Small intestine (tissue), 7 donors: ENCODE data around the gene COL25A1. TPM values are rescaled to one million over a fixed set of nuclear protein-coding genes. Genes with fewer than 3 reads are reported as not detected.
"Not testable (repeated sequence)": the region's sequence is repeated elsewhere in the genome, so short reads cannot be mapped to it uniquely, and the experiment has no call there.

Experiments used
- DNase-seq, 2 donors: peaks; one replicate each; pipeline versions ENCODE4 v3.0.0 to v3.0.0-alpha.2; 2013
- FAIRE-seq: peaks from 2 replicates; lab custom pipeline; 2012; peaks lifted over from hg19 to GRCh38; lab: Jason Lieb, UNC
- H3K27ac ChIP-seq, 3 donors: one replicate each; pipeline ENCODE4 v1.5.1; 2013; ENCODE audit warnings: low read length in 2 of 3, mild to moderate bottlenecking in 2 of 3, control low read depth in 1 of 3, inconsistent platforms in 1 of 3, low read depth in 1 of 3, moderate library complexity in 1 of 3
- H3K27me3 ChIP-seq, 3 donors: one replicate each; pipeline ENCODE4 v1.6.1; 2013; ENCODE audit warnings: low read length in 3 of 3, inconsistent platforms in 1 of 3; ENCODE audit not compliant: control insufficient read depth in 3 of 3, insufficient read depth in 3 of 3
- H3K36me3 ChIP-seq, 3 donors: one replicate each; pipeline ENCODE4 v1.6.1; 2013; ENCODE audit warnings: low read length in 3 of 3, inconsistent platforms in 1 of 3, low read depth in 1 of 3, mild to moderate bottlenecking in 1 of 3, moderate library complexity in 1 of 3; ENCODE audit not compliant: control insufficient read depth in 3 of 3, insufficient read depth in 2 of 3
- H3K4me1 ChIP-seq, 3 donors: one replicate each; pipeline ENCODE4 v1.6.1; 2013; ENCODE audit warnings: low read length in 2 of 3, inconsistent platforms in 1 of 3, low read depth in 1 of 3, mild to moderate bottlenecking in 1 of 3, moderate library complexity in 1 of 3; ENCODE audit not compliant: control insufficient read depth in 3 of 3, insufficient read depth in 2 of 3
- H3K4me3 ChIP-seq, 3 donors: one replicate each; pipeline ENCODE4 v1.5.1; 2013; ENCODE audit warnings: low read length in 3 of 3, control low read depth in 1 of 3, inconsistent platforms in 1 of 3, low read depth in 1 of 3, mild to moderate bottlenecking in 1 of 3, moderate library complexity in 1 of 3
- H3K9me3 ChIP-seq, 2 donors: one replicate each; pipeline ENCODE4 v1.6.1; 2013; ENCODE audit warnings: low read depth in 1 of 2, low read length in 1 of 2; ENCODE audit not compliant: control insufficient read depth in 2 of 2, insufficient read depth in 1 of 2
- WGBS, 3 donors: extraction: QIAGEN DNeasy Blood & Tissue Kit; methylation state at CpG; one replicate each; pipeline ENCODE4 v1.1.7; 2013; 5-methylcytosine and 5-hydroxymethylcytosine counted together
- polyA plus RNA-seq, 4 donors: library from polyadenylated mRNA; stranded (reverse) in 3 of 4; unstranded in 1 of 4; fragments of 200-250 nt in 3 of 4; fragments of 120-200 nt in 1 of 4; gene quantifications; one replicate each; pipeline versions ENCODE4 v1.2.1 to v1.2.3, GENCODE V29; 2013
- donor health status: healthy with polysubstance abuse.
- donor health status: control.
- donor health status: control.
- donor health status: Bipolar disorder and iron deficiency.
- donor health status: healthy.

COL25A1 gene
- polyA plus RNA-seq, 4 donors: 0.24 to 6.2 (median 2.5) TPM

DNA sequence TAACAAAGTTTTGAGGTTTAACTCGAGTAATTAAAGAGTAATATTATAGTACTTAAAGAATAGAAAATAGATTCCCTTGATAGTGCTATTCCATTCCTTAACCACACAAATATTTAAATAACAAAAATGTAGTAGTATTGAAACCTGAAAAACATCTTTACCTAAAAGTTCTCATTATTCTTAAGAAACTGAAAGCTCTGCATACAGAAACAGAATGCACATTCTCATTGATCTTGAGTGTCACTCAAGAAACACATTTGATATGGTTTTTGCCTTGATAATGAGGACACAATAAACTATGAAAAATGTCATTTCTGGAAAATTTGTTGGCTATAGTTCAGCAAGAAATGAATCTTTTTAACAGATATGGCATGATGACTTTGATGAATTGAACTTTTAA is 268.5 kb downstream of the COL25A1 start:
- no peak for DNase-seq
- H3K36me3 ChIP-seq: no peaks in the 10 kb centered on the region
- H3K27me3 ChIP-seq: no peaks in the 10 kb centered on the region
- peaks cover 0 to 2% of the 10 kb centered on the region in 2 donors for H3K9me3 ChIP-seq
- no peak for FAIRE-seq
- whole genome bisulfite sequencing, 3 donors: 84 to 95% (median 93%) methylated on average over 1 of the region's 1 CpG
- no peaks in the 10 kb centered on the region for H3K4me1 ChIP-seq
- H3K27ac ChIP-seq: no peak overlapping the region
- H3K4me3 ChIP-seq: no peak overlapping the region

- H3K27ac ChIP-seq: no peak overlapping the region
- no peaks in the 10 kb centered on the region for H3K27me3 ChIP-seq
- no peaks in the 10 kb centered on the region for H3K4me1 ChIP-seq
- H3K4me3 ChIP-seq: no peak overlapping the region
- H3K36me3 ChIP-seq: no peaks in the 10 kb centered on the region
- FAIRE-seq: no peak
- no peak for DNase-seq
- peaks cover 0 to 2% of the 10 kb centered on the region in 2 donors for H3K9me3 ChIP-seq
- WGBS, 3 donors: 92 to 95% (median 94%) methylated on average over 5 of the region's 5 CpGs
These were observed 269.8 kb downstream of the COL25A1 start for GRCh38 chr4:109032671-109033070.

DNA sequence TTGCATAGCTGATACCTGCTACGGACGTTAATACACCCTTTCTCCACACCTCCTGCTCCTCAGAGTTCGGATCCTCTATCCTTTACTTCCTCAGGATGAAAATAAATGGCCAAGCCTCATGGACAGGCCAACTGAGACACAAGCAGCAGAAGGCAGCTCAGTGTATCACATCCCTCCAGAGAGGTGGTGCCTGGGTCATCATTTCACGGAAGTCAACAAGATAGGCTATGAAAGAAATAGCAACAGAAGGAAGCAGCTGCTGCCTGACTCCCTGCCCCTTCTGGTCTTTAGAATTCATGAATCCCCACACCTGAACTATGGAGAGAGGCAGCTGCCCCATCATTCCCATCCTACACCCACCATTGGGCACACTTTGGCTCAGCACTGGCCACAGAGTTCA is 272.5 kb downstream of the COL25A1 start:
- Histone ChIP-seq H3K27ac (no peak overlapping the region), H3K4me3 (no peak overlapping the region), H3K4me1 (no peaks in the 10 kb centered on the region), H3K36me3 (no peaks in the 10 kb centered on the region), H3K27me3 (no peaks in the 10 kb centered on the region), H3K9me3 (peaks cover 0 to 2% of the 10 kb centered on the region in 2 donors)
- WGBS, 3 donors: 80 to 92% (median 89%) methylated on average over 4 of the region's 4 CpGs
- no peak for FAIRE-seq
- no peak for DNase-seq

GRCh38 chr4:109027016-109027500 is 275.4 kb downstream of the COL25A1 start:
- no peak overlapping the region for H3K27ac ChIP-seq
- peaks cover 2% of the 10 kb centered on the region in 2 donors for H3K9me3 ChIP-seq
- FAIRE-seq (no peak), DNase-seq (no peak)
- no peaks in the 10 kb centered on the region for H3K4me1 ChIP-seq
- WGBS, 3 donors: 50 to 91% (median 86%) methylated on average over 5 of the region's 5 CpGs
- H3K36me3 ChIP-seq: no peaks in the 10 kb centered on the region
- H3K4me3 ChIP-seq: no peak overlapping the region
- H3K27me3 ChIP-seq: no peaks in the 10 kb centered on the region

- Histone ChIP-seq H3K36me3 (no peaks in the 10 kb centered on the region), H3K27me3 (no peaks in the 10 kb centered on the region), H3K4me1 (no peaks in the 10 kb centered on the region), H3K4me3 (no peak overlapping the region), H3K27ac (no peak overlapping the region), H3K9me3 (peaks cover 2 to 7% of the 10 kb centered on the region in 2 donors)
- no peak for DNase-seq
- WGBS, 3 donors: 66 to 89% (median 80%) methylated on average over 4 of the region's 4 CpGs
- FAIRE-seq: no peak
These were observed 275.9 kb downstream of the COL25A1 start for GRCh38 chr4:109026588-109026987.

DNA sequence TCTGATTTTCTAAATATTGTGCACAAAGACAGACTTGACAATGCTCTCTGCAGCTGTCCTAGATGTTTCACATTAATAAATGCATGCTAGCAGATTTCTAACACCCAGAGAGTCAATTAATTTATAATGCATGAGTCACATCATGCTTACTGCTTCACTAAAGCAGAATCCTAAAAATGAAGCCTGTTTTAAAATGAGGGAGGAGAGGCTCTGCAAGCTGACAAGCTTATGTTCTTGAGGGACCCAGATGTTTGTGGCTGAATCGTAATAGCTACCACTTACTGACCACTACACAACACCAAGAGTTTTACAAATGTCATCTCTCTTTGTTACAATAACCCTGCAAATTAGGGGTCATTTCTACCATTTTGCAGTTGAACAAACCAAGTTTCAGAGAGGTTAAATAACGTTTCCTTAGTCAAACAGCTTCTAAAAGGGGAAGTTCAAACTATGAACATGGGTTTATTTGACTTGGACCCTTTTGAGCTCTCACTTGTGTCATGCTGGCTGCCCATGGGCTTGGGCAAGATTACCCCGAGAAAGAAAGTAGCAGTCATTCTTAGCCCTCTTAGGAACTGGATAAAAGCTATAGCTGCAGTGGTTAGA is 276.9 kb downstream of the COL25A1 start:
- FAIRE-seq: no peak
- WGBS, 3 donors: 57 to 69% (median 68%) methylated on average over 3 of the region's 3 CpGs

GRCh38 chr4:109022961-109023360 is 279.5 kb downstream of the COL25A1 start:
- Histone ChIP-seq H3K36me3 (no peaks in the 10 kb centered on the region), H3K4me3 (no peak overlapping the region), H3K4me1 (no peaks in the 10 kb centered on the region), H3K9me3 (peaks cover 0 to 16% of the 10 kb centered on the region in 2 donors), H3K27me3 (no peaks in the 10 kb centered on the region), H3K27ac (no peak overlapping the region)
- 61 to 77% (median 75%) methylated on average over 1 of the region's 1 CpG for WGBS, 3 donors
- DNase-seq: no peak
- FAIRE-seq: no peak

More for the DNA sequence above, 276.9 kb downstream of the COL25A1 start:
- H3K36me3 ChIP-seq: no peaks in the 10 kb centered on the region
- H3K27me3 ChIP-seq: no peaks in the 10 kb centered on the region
- H3K27ac ChIP-seq: no peak overlapping the region
- no peak overlapping the region for H3K4me3 ChIP-seq
- H3K9me3 ChIP-seq: peaks cover 2 to 16% of the 10 kb centered on the region in 2 donors
- H3K4me1 ChIP-seq: no peaks in the 10 kb centered on the region
- DNase-seq: no peak

- H3K27me3 ChIP-seq, H3K4me3 ChIP-seq, H3K36me3 ChIP-seq, DNase-seq, H3K4me1 ChIP-seq, H3K27ac ChIP-seq, FAIRE-seq: not testable (repeated sequence)
- H3K9me3 ChIP-seq: peaks cover 0 to 22% of the 10 kb centered on the region in 2 donors
- 93 to 95% (median 93%) methylated on average over 6 of the region's 6 CpGs for WGBS, 3 donors
These were observed 280.8 kb downstream of the COL25A1 start for GRCh38 chr4:109021630-109022029.

DNA sequence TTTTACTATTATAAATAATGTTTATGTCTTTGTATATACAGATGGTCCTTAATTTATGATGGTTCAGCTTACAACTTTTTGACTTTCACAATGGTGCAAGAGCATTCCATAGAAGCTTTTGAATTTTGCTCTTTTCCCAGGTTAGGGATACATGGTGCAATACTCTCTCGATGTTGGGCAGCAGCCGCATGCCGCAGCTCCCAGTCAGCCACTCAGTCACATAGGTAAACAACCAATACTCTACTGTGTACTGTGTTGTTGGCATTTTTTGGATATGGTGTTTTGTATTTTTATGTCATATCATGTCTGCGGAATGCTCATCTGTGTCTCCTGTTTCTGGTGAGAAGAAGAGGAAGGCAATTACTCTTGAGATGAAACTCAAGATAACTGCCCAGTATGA is 281.6 kb downstream of the COL25A1 start:
- Histone ChIP-seq H3K9me3 (peaks cover 0 to 30% of the 10 kb centered on the region in 2 donors), H3K36me3 (no peaks in the 10 kb centered on the region), H3K4me3 (no peak overlapping the region), H3K27me3 (no peaks in the 10 kb centered on the region), H3K4me1 (peaks cover 0 to 2% (median under 1%) of the 10 kb centered on the region in 3 donors), H3K27ac (no peak overlapping the region)
- DNase-seq (no peak), FAIRE-seq (no peak)
- WGBS, 3 donors: 95 to 96% (median 96%) methylated on average over 4 of the region's 4 CpGs
